ENCODE measurements around the gene PRDX2. TPM values are rescaled to one million over a fixed set of nuclear protein-coding genes. Genes with fewer than 3 reads are reported as not detected.

The PRDX2 gene
- total RNA-seq, 6 experiments from 2014 or later: 164 to 466 (median 202) TPM

- intact Hi-C loops (cut with DNase I): loop anchor here in 1 of 2 donors (10.0 kb wide), 2 partner anchors 45 to 75 kb away; partner anchors contain the start of gene TNPO2
- H3K27me3 ChIP-seq: no peaks in the 10 kb centered on the region
- ATAC-seq (no peak), DNase-seq (no peak)
- H3K9me3 ChIP-seq: no peaks in the 10 kb centered on the region
- H3K4me3 ChIP-seq: no peak overlapping the region
- H3K36me3 ChIP-seq: no peaks in the 10 kb centered on the region
- no peak for TF ChIP-seq CTCF (IDR thresholded peaks at IDR 0.05)
- no peak overlapping the region for H3K27ac ChIP-seq
- no peaks in the 10 kb centered on the region for H3K4me1 ChIP-seq
- WGBS (ENCODE audit: insufficient coverage, low coverage, low lambda C conversion rate, missing lambda C conversion rate): 60% methylated on average over 4 of the region's 37 CpGs
Observed at GRCh38 chr19:12769689-12770088, 31.9 kb downstream of the PRDX2 start.

- no peak for TF ChIP-seq POLR2A (IDR thresholded peaks at IDR 0.05)
- no peak for TF ChIP-seq CTCF (IDR thresholded peaks at IDR 0.05)
- no peak for DNase-seq
- Histone ChIP-seq H3K4me1 (no peaks in the 10 kb centered on the region), H3K9me3 (no peaks in the 10 kb centered on the region), H3K36me3 (no peaks in the 10 kb centered on the region), H3K27ac (no peak overlapping the region), H3K27me3 (no peaks in the 10 kb centered on the region), H3K4me3 (no peak overlapping the region)
- intact Hi-C loops (cut with DNase I): loop anchor here in 1 of 2 donors (10.0 kb wide), 1 partner anchor 77 kb away; no protein-coding TSS in a partner anchor
- 100% methylated on average over 3 of the region's 15 CpGs for WGBS (ENCODE audit: insufficient coverage, low coverage, low lambda C conversion rate, missing lambda C conversion rate)
- no peak for ATAC-seq
Observed at GRCh38 chr19:12767666-12768065, 33.9 kb downstream of the PRDX2 start.

- DNase-seq (no peak), ATAC-seq (no peak)
- Histone ChIP-seq H3K9me3 (no peaks in the 10 kb centered on the region), H3K27me3 (no peaks in the 10 kb centered on the region), H3K4me1 (no peaks in the 10 kb centered on the region), H3K27ac (no peak overlapping the region), H3K4me3 (no peak overlapping the region), H3K36me3 (no peaks in the 10 kb centered on the region)
- intact Hi-C loops (cut with DNase I): loop anchor here in 1 of 2 donors (10.0 kb wide), 1 partner anchor 78 kb away; no protein-coding TSS in a partner anchor
- 91% methylated on average over 7 of the region's 11 CpGs for WGBS (ENCODE audit: insufficient coverage, low coverage, low lambda C conversion rate, missing lambda C conversion rate)
- TF ChIP-seq POLR2A (IDR thresholded peaks at IDR 0.05) (no peak), CTCF (IDR thresholded peaks at IDR 0.05) (no peak)
Observed at GRCh38 chr19:12767150-12767549, 34.5 kb downstream of the PRDX2 start.

GRCh38 chr19:12766051-12766521, 35.5 kb downstream of the PRDX2 start:
- Histone ChIP-seq H3K36me3 (no peaks in the 10 kb centered on the region), H3K4me1 (no peaks in the 10 kb centered on the region), H3K27me3 (no peaks in the 10 kb centered on the region), H3K4me3 (peak overlapping the region in 1 of 3 donors; percentile 33), H3K9me3 (no peaks in the 10 kb centered on the region), H3K27ac (no peak overlapping the region)
- TF ChIP-seq POLR2A (IDR thresholded peaks at IDR 0.05) (no peak), CTCF (IDR thresholded peaks at IDR 0.05) (peak; percentile 45 to 89 (median 56))
- 15% methylated on average over 10 of the region's 30 CpGs for WGBS (ENCODE audit: insufficient coverage, low coverage, low lambda C conversion rate, missing lambda C conversion rate)
- DNase-seq: peak in 2 of 3 donors; percentile 75 to 77
- intact Hi-C loops (cut with DNase I): loop anchor here in 1 of 2 donors (10.0 kb wide), 1 partner anchor 79 kb away; no protein-coding TSS in a partner anchor
- ATAC-seq: peak; percentile 67 to 88 (median 78)
